HEK293 (cell line): ENCODE measurements around the gene NXNL2.

Source experiments
- CTCF ChIA-PET: fragments of 350-600 bp; formaldehyde crosslinking; extraction: SDS; loops from one replicate; lab custom pipeline; 2021; ENCODE audit warnings: antibody characterized with exemption; lab: Yijun Ruan, JAX
- POLR2A ChIA-PET: fragments of 300-600 bp; formaldehyde crosslinking; extraction: SDS; loops from one replicate; lab custom pipeline; 2020; ENCODE audit warnings: antibody characterized with exemption, inconsistent platforms; lab: Yijun Ruan, JAX
- H3K27ac ChIP-seq: fragments of 200-500 bp; sonication (Bioruptor generic); 2 replicates; pipeline ENCODE4 v1.5.1; 2014; ENCODE audit warnings: low read depth, low read length, control low read depth, inconsistent platforms; ENCODE audit errors: extremely low read depth
- H3K36me3 ChIP-seq, 2 experiments: fragments of 200-500 bp in 1 of 2; sonication (Bioruptor generic) in 1 of 2; 1 replicate in 1 of 2; 2 replicates in 1 of 2; pipeline ENCODE4 v1.5.1; 2014 to 2017; ENCODE audit warnings: inconsistent platforms in 2 of 2, low read length in 2 of 2; ENCODE audit not compliant: control insufficient read depth in 2 of 2, insufficient read depth in 1 of 2
- H3K4me1 ChIP-seq: fragments of 200-500 bp; sonication (Bioruptor generic); 2 replicates; pipeline ENCODE4 v1.5.1; 2014; ENCODE audit warnings: mild to moderate bottlenecking, low read length, inconsistent platforms; ENCODE audit not compliant: control insufficient read depth, insufficient read depth
- H3K4me3 ChIP-seq: 2 replicates; pipeline ENCODE4 v1.5.1; 2011; ENCODE audit warnings: low read depth, mild to moderate bottlenecking, control low read depth, low read length, moderate library complexity
- H3K9me3 ChIP-seq: fragments of 200-500 bp; sonication (Bioruptor generic); 2 replicates; pipeline ENCODE4 v1.5.1; 2014; ENCODE audit warnings: low read depth, low read length, inconsistent platforms; ENCODE audit not compliant: control insufficient read depth, insufficient read depth
- BCL11B ChIP-seq: fragments of 450-650 bp; formaldehyde crosslinking; IDR thresholded peaks from 2 replicates; pipeline ENCODE4 v1.5.1; 2016; ENCODE audit warnings: low read depth, missing biosample characterization, missing genetic modification characterization
- GLIS1 ChIP-seq: fragments of 450-650 bp; formaldehyde crosslinking; IDR thresholded peaks from 2 replicates; pipeline ENCODE4 v1.5.1; 2016; ENCODE audit warnings: missing biosample characterization, missing genetic modification characterization
- HOXA7 ChIP-seq: sonication (generic); formaldehyde crosslinking; IDR thresholded peaks from 2 replicates; pipeline ENCODE4 v1.8.1; 2022; ENCODE audit warnings: missing genetic modification reagents, borderline replicate concordance
- HOXC10 ChIP-seq: sonication (generic); formaldehyde crosslinking; IDR thresholded peaks from 2 replicates; pipeline ENCODE4 v1.8.1; 2023; ENCODE audit warnings: mild to moderate bottlenecking, missing genetic modification reagents
- KLF1 ChIP-seq: fragments of 450-650 bp; formaldehyde crosslinking; IDR thresholded peaks from 2 replicates; pipeline ENCODE4 v1.5.1; 2016; ENCODE audit warnings: missing biosample characterization, missing genetic modification characterization
- KLF17 ChIP-seq: fragments of 450-650 bp; formaldehyde crosslinking; IDR thresholded peaks from 2 replicates; pipeline ENCODE4 v1.5.1; 2016; ENCODE audit warnings: missing biosample characterization, missing genetic modification characterization
- KLF7 ChIP-seq: fragments of 450-650 bp; formaldehyde crosslinking; IDR thresholded peaks from 2 replicates; pipeline ENCODE4 v1.5.1; 2016; ENCODE audit warnings: missing biosample characterization, missing genetic modification characterization, borderline replicate concordance
- KLF9 ChIP-seq: fragments of 450-650 bp; formaldehyde crosslinking; IDR thresholded peaks from 2 replicates; pipeline ENCODE4 v1.5.1; 2016; ENCODE audit warnings: missing biosample characterization, missing genetic modification characterization, low read depth
- SALL2 ChIP-seq: fragments of 450-650 bp; formaldehyde crosslinking; IDR thresholded peaks from 2 replicates; pipeline ENCODE4 v1.5.0; 2017; ENCODE audit warnings: missing biosample characterization, mild to moderate bottlenecking, missing genetic modification characterization, borderline replicate concordance
- WT1 ChIP-seq: fragments of 450-650 bp; formaldehyde crosslinking; IDR thresholded peaks from 2 replicates; pipeline ENCODE4 v1.5.1; 2016; ENCODE audit warnings: missing biosample characterization, missing genetic modification characterization
- ZNF16 ChIP-seq: fragments of 450-650 bp; formaldehyde crosslinking; IDR thresholded peaks from 2 replicates; pipeline ENCODE4 v1.5.1; 2016; ENCODE audit warnings: low read depth, missing biosample characterization, missing genetic modification characterization
- ZNF266 ChIP-seq: fragments of 450-650 bp; formaldehyde crosslinking; IDR thresholded peaks from 2 replicates; pipeline ENCODE4 v1.5.1; 2016; ENCODE audit warnings: missing biosample characterization, missing genetic modification characterization, low read depth
- ZNF610 ChIP-seq: fragments of 450-650 bp; formaldehyde crosslinking; IDR thresholded peaks from 2 replicates; pipeline ENCODE4 v1.5.1; 2016; ENCODE audit warnings: missing biosample characterization, missing genetic modification characterization, borderline replicate concordance
- ZNF701 ChIP-seq: fragments of 450-650 bp; formaldehyde crosslinking; IDR thresholded peaks from 2 replicates; pipeline ENCODE4 v1.5.1; 2016; ENCODE audit warnings: missing biosample characterization, missing genetic modification characterization
- ZNF768 ChIP-seq: fragments of 450-650 bp; formaldehyde crosslinking; IDR thresholded peaks from 2 replicates; pipeline ENCODE4 v1.5.1; 2018; ENCODE audit warnings: missing biosample characterization, mild to moderate bottlenecking, missing genetic modification characterization
- ZSCAN23 ChIP-seq: fragments of 450-650 bp; formaldehyde crosslinking; IDR thresholded peaks from 2 replicates; pipeline ENCODE4 v1.5.1; 2016; ENCODE audit warnings: missing biosample characterization, missing genetic modification characterization
- ZSCAN30 ChIP-seq: fragments of 450-650 bp; IDR thresholded peaks from 2 replicates; pipeline ENCODE4 v1.5.1; 2018; ENCODE audit warnings: missing biosample characterization, mild to moderate bottlenecking, missing genetic modification characterization, moderate library complexity
- TF ChIP-seq, protein P1 (sequence below): fragments of 450-650 bp; formaldehyde crosslinking; IDR thresholded peaks from 2 replicates; pipeline ENCODE4 v1.5.1; 2017; ENCODE audit warnings: missing biosample characterization, missing genetic modification characterization
- TF ChIP-seq, protein P2 (sequence below): fragments of 450-650 bp; formaldehyde crosslinking; IDR thresholded peaks from 2 replicates; pipeline ENCODE4 v1.5.1; 2016; ENCODE audit warnings: missing biosample characterization, missing genetic modification characterization

Gene NXNL2

GRCh38 chr9:88538311-88539085 is 3.5 kb downstream of the NXNL2 start:
- CTCF ChIA-PET, result interaction anchor here (1.4 kb wide), 1 partner anchor 462 kb away, joined by 3 read pairs; no protein-coding TSS in a partner anchor
- Histone ChIP-seq H3K4me3 (no peak overlapping the region), H3K27ac (no peak overlapping the region), H3K36me3 (no peaks in the 10 kb centered on the region), H3K4me1 (no peaks in the 10 kb centered on the region), H3K9me3 (no peaks in the 10 kb centered on the region)
- POLR2A ChIA-PET, result interaction anchor here (0.6 kb wide), 1 partner anchor 34 kb away, joined by 4 read pairs; no protein-coding TSS in a partner anchor
- TF ChIP-seq, protein P1, sequence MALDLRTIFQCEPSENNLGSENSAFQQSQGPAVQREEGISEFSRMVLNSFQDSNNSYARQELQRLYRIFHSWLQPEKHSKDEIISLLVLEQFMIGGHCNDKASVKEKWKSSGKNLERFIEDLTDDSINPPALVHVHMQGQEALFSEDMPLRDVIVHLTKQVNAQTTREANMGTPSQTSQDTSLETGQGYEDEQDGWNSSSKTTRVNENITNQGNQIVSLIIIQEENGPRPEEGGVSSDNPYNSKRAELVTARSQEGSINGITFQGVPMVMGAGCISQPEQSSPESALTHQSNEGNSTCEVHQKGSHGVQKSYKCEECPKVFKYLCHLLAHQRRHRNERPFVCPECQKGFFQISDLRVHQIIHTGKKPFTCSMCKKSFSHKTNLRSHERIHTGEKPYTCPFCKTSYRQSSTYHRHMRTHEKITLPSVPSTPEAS (tag by site-specific recombination), result no peak
- TF ChIP-seq KLF9 (tag by site-specific recombination) (no peak), ZNF16 (no peak), ZNF768 (tag by site-specific recombination) (no peak), ZNF266 (tag by site-specific recombination) (no peak), WT1 (tag by site-specific recombination) (no peak), ZNF701 (tag by site-specific recombination) (no peak), BCL11B (tag by site-specific recombination) (no peak), ZNF610 (tag by site-specific recombination) (no peak)

- POLR2A ChIA-PET, result no interaction called here
- no peaks in the 10 kb centered on the region for H3K4me1 ChIP-seq
- H3K9me3 ChIP-seq, result no peaks in the 10 kb centered on the region
- no peak overlapping the region for H3K4me3 ChIP-seq
- H3K27ac ChIP-seq, result no peak overlapping the region
- CTCF ChIA-PET, result no interaction called here
- no peak for TF ChIP-seq KLF17 (tag by site-specific recombination)
- TF ChIP-seq HOXA7, result no peak
- no peak for TF ChIP-seq SALL2 (tag by site-specific recombination)
- no peak for TF ChIP-seq ZNF16
- no peak for TF ChIP-seq GLIS1 (tag by site-specific recombination)
- TF ChIP-seq ZSCAN23, result no peak
- TF ChIP-seq ZSCAN30 (tag by site-specific recombination), result no peak
- no peak for TF ChIP-seq KLF1 (tag by site-specific recombination)
- no peak for TF ChIP-seq HOXC10 (CRISPR knock-in tag)
- TF ChIP-seq KLF7, result no peak
- TF ChIP-seq, protein P2, sequence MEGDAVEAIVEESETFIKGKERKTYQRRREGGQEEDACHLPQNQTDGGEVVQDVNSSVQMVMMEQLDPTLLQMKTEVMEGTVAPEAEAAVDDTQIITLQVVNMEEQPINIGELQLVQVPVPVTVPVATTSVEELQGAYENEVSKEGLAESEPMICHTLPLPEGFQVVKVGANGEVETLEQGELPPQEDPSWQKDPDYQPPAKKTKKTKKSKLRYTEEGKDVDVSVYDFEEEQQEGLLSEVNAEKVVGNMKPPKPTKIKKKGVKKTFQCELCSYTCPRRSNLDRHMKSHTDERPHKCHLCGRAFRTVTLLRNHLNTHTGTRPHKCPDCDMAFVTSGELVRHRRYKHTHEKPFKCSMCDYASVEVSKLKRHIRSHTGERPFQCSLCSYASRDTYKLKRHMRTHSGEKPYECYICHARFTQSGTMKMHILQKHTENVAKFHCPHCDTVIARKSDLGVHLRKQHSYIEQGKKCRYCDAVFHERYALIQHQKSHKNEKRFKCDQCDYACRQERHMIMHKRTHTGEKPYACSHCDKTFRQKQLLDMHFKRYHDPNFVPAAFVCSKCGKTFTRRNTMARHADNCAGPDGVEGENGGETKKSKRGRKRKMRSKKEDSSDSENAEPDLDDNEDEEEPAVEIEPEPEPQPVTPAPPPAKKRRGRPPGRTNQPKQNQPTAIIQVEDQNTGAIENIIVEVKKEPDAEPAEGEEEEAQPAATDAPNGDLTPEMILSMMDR, result no peak
- H3K36me3 ChIP-seq, result no peaks in the 10 kb centered on the region
These were observed 4.3 kb downstream of the NXNL2 start for GRCh38 chr9:88539246-88539645.
